Measurements from ENCODE around the gene KRTAP9-2. TPM values are rescaled to one million over a fixed set of nuclear protein-coding genes. Genes with fewer than 3 reads are reported as not detected.
"Not testable (repeated sequence)": the region's sequence is repeated elsewhere in the genome, so short reads cannot be mapped to it uniquely, and the experiment has no call there.

KRTAP9-2 gene, protein sequence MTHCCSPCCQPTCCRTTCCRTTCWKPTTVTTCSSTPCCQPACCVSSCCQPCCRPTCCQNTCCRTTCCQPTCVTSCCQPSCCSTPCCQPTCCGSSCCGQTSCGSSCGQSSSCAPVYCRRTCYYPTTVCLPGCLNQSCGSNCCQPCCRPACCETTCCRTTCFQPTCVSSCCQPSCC
- 100 to 1,000 TPM in 1 of 4 donors, 10 to 100 TPM in 2, not detected in 1; 36.3 to 127 (median 60.8) TPM for total RNA-seq

DNA sequence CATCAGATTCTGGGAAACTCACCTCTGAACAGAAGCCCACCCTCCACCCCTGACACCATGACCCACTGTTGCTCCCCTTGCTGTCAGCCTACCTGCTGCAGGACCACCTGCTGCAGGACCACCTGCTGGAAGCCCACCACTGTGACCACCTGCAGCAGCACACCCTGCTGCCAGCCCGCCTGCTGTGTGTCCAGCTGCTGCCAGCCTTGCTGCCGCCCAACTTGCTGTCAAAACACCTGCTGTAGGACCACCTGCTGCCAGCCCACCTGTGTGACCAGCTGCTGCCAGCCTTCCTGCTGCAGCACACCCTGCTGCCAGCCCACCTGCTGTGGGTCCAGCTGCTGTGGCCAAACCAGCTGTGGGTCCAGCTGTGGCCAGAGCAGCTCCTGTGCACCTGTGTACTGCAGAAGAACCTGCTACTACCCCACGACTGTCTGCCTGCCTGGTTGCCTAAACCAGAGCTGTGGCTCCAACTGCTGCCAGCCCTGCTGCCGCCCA is at the start of gene KRTAP9-2:
TSS of gene KRTAP9-2 (plus strand) at position 51 of the 498 bp plus-strand sequence. CDS start at position 58, 7 bp downstream.
- H3K9me3 ChIP-seq; H3K27me3 ChIP-seq; H3K27ac ChIP-seq; DNase-seq (ENCODE audit: low spot score in 2 of 2); H3K4me3 ChIP-seq; H3K4me1 ChIP-seq; H3K36me3 ChIP-seq: not testable (repeated sequence)
- WGBS, result 80% methylated on average over 1 of the region's 4 CpGs

DNA sequence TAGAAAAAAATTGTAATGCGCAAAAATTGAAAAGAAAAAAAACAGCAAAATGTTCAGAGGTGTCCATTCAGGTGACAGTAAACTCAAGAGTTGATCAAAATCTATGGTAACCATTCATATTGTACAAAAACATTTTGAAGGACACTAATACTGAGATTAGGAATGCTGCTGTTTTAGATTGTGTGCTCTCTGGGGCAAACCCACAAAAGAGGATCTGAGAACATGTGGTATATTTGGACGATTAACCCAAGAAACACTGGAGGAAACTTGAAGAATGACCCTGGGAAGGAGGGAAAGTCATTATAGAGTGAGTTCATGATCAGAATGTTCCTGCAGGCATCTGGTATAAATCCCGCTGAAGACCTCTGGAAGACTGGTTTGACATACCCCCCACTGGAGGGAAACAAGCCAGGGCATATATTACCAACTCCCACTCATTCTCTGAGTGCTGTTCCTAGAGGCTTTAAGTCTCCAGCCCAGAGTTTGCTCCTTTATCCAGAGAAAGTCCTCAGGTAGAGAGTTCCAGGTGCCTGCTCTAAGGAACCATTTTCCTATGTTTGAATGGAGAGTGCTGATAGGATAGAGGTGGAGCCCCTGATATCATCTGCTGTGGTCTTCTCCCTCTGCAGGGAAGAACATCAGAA is 49.6 kb upstream of the KRTAP9-2 start:
- H3K4me3 ChIP-seq, result no peak overlapping the region
- H3K27me3 ChIP-seq, result no peaks in the 10 kb centered on the region
- H3K9me3 ChIP-seq, result no peaks in the 10 kb centered on the region
- no peaks in the 10 kb centered on the region for H3K36me3 ChIP-seq
- DNase-seq (ENCODE audit: low spot score in 2 of 2), result no peak
- no peaks in the 10 kb centered on the region for H3K4me1 ChIP-seq
- 55% methylated on average over 3 of the region's 3 CpGs for WGBS
- no peak for TF ChIP-seq POLR2AphosphoS5 (IDR thresholded peaks at IDR 0.05)
- no peak for TF ChIP-seq POLR2A (IDR thresholded peaks at IDR 0.05)
- TF ChIP-seq, protein P1, sequence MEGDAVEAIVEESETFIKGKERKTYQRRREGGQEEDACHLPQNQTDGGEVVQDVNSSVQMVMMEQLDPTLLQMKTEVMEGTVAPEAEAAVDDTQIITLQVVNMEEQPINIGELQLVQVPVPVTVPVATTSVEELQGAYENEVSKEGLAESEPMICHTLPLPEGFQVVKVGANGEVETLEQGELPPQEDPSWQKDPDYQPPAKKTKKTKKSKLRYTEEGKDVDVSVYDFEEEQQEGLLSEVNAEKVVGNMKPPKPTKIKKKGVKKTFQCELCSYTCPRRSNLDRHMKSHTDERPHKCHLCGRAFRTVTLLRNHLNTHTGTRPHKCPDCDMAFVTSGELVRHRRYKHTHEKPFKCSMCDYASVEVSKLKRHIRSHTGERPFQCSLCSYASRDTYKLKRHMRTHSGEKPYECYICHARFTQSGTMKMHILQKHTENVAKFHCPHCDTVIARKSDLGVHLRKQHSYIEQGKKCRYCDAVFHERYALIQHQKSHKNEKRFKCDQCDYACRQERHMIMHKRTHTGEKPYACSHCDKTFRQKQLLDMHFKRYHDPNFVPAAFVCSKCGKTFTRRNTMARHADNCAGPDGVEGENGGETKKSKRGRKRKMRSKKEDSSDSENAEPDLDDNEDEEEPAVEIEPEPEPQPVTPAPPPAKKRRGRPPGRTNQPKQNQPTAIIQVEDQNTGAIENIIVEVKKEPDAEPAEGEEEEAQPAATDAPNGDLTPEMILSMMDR (IDR thresholded peaks at IDR 0.05), result no peak
- TF ChIP-seq EP300 (IDR thresholded peaks at IDR 0.05), result no peak
- no peak overlapping the region for H3K27ac ChIP-seq

DNA sequence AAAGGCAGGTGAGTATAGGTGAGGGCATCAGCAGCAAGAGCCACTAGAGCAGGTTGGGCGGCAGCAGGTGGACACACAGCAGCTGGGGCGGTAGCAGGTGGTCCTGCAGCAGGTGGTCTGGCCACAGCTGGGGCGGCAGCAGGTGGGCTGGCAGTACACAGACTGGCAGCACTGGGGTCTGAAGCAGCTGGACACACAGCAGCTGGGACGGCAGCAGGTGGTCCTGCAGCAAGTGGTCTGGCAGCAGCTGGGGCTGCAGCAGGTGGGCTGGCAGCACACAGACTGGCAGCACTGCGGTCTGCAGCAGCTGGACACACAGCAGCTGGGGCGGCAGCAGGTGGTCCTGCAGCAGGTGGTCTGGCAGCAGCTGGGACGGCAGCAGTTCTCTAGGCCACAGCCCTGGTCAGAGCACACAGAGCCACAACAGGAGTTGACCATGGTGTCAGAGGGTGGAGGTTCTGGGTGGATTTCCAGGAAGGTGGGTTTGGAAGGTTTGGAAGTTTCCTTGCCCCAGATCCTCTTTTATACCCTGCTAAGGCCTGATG is 48.6 kb upstream of the KRTAP9-2 start, which contains the start of gene KRTAP4-2:
TSS of gene KRTAP4-2 (minus strand) at position 495 of the 545 bp plus-strand sequence. CDS start at position 438, 57 bp downstream.
- no peaks in the 10 kb centered on the region for H3K27me3 ChIP-seq
- no peak within 1 kb of the TSS for H3K27ac ChIP-seq
- no peaks in the 10 kb centered on the region for H3K36me3 ChIP-seq
- WGBS, result 89% methylated on average over 6 of the region's 7 CpGs
- no peaks in the 10 kb centered on the region for H3K9me3 ChIP-seq
- TF ChIP-seq POLR2AphosphoS5 (IDR thresholded peaks at IDR 0.05) (no peak), EP300 (IDR thresholded peaks at IDR 0.05) (no peak), POLR2A (IDR thresholded peaks at IDR 0.05) (no peak)
- TF ChIP-seq, protein P1 (IDR thresholded peaks at IDR 0.05), result no peak
- no peak for DNase-seq (ENCODE audit: low spot score in 2 of 2)
- no peak within 1 kb of the TSS for H3K4me3 ChIP-seq
- H3K4me1 ChIP-seq, result no peaks in the 10 kb centered on the region

DNA sequence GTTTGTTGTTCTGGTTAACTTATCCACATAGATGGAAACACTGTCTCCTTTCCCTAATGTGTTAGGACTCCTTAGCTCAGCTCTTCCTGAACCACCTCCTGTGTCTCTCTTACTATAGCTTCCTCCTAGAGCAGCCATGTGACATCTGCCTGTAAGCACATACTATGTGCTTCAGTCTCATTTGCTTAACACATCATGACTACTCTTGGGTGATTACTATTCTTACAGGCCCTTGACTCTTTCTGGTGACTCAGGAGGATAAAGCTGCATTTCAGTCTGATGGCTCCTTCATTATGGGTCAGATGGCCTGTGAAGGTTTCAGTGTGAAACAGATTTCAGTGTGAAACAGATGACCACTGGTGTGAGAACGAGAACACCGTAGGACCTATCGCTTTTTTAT is 48.1 kb upstream of the KRTAP9-2 start:
- no peaks in the 10 kb centered on the region for H3K9me3 ChIP-seq
- DNase-seq (ENCODE audit: low spot score in 2 of 2), result no peak
- H3K36me3 ChIP-seq, result no peaks in the 10 kb centered on the region
- TF ChIP-seq EP300 (IDR thresholded peaks at IDR 0.05) (no peak), POLR2A (IDR thresholded peaks at IDR 0.05) (no peak), POLR2AphosphoS5 (IDR thresholded peaks at IDR 0.05) (no peak)
- TF ChIP-seq, protein P1 (IDR thresholded peaks at IDR 0.05), result no peak
- H3K4me3 ChIP-seq, result no peak overlapping the region
- no peak overlapping the region for H3K27ac ChIP-seq
- H3K27me3 ChIP-seq, result no peaks in the 10 kb centered on the region
- WGBS, result 96% methylated on average over 3 of the region's 3 CpGs
- no peaks in the 10 kb centered on the region for H3K4me1 ChIP-seq

DNA sequence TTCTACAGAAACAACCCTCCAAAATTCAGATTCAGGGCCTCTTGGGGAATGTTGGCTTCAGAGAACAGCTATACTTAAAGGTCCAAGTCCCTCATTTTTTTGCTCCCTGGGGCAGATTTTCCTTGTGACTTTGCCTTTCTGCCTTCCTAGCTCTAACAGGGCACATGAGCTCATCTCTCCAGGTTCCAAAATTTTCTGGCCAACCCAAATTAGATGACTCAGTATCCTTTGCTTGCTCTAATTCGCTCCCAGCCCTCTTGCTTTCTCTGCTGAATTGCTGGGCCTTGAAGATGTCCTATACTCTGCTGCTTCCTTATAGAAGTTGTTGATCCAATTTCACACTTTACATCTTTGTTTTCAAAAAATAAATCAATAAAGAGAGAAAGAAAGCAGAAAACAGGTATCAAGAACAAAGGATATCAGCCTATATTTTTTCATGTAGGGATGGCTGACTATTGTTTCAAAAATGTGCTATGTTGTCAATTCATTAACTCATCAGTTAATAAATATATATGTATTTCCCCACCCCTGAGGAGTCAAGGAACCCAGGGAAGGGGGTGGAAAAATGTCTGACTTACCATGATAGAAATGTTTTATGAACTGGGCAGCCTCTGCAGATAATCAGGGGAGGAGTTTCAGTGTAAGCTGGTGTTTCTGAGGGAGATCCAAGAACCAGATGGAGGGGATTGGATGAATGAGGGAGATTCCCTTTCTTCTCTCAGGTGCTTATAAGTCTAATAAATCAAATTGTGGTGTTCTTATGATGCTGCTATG is 47.4 kb upstream of the KRTAP9-2 start:
- Histone ChIP-seq H3K4me1 (no peaks in the 10 kb centered on the region), H3K4me3 (no peak overlapping the region), H3K27me3 (no peaks in the 10 kb centered on the region), H3K27ac (no peak overlapping the region), H3K9me3 (no peaks in the 10 kb centered on the region), H3K36me3 (no peaks in the 10 kb centered on the region)
- TF ChIP-seq POLR2AphosphoS5 (IDR thresholded peaks at IDR 0.05), result no peak
- no peak for TF ChIP-seq POLR2A (IDR thresholded peaks at IDR 0.05)
- no peak for TF ChIP-seq EP300 (IDR thresholded peaks at IDR 0.05)
- TF ChIP-seq, protein P1 (IDR thresholded peaks at IDR 0.05), result no peak
- WGBS, result 24% methylated on average over 1 of the region's 1 CpG
- no peak for DNase-seq (ENCODE audit: low spot score in 2 of 2)
